Ovary (tissue), 9 donors: ENCODE results near the gene PDP2. TPM values are rescaled to one million over a fixed set of nuclear protein-coding genes. Genes with fewer than 3 reads are reported as not detected.
A peak's percentile ranks its signal among the peaks of the same experiment; 100 is the strongest.

Experiments used
- DNase-seq, 5 donors: peaks; one replicate each; pipeline ENCODE4 v3.0.0-alpha.2; 2019 to 2020
- H3K27ac ChIP-seq, 2 donors: fragments of 200-600 bp; one replicate each; pipeline versions ENCODE4 v1.5.1 to v1.8.0; 2019 to 2022
- H3K27me3 ChIP-seq: fragments of 200-600 bp; one replicate; pipeline ENCODE4 v1.8.0; 2022
- H3K36me3 ChIP-seq: fragments of 200-600 bp; sonication (generic); one replicate; pipeline ENCODE4 v1.5.1; 2019
- H3K4me1 ChIP-seq: one replicate; pipeline ENCODE4 v1.8.1; 2013; ENCODE audit warnings: mild to moderate bottlenecking, moderate library complexity; ENCODE audit not compliant: insufficient read depth
- H3K4me3 ChIP-seq: fragments of 200-600 bp; sonication (generic); one replicate; pipeline ENCODE4 v1.5.1; 2017
- H3K9me3 ChIP-seq, 2 donors: fragments of 200-600 bp in 1 of 2; sonication (generic) in 1 of 2; one replicate each; pipeline versions ENCODE4 v1.5.1 to v1.8.1; 2013 to 2019; ENCODE audit warnings: mild to moderate bottlenecking in 1 of 2, moderate library complexity in 1 of 2
- CTCF ChIP-seq, 3 donors: fragments of 450-650 bp in 2 of 3; fragments of 200-600 bp in 1 of 3; IDR thresholded peaks; one replicate each; pipeline versions ENCODE4 v1.5.1 to v1.8.0; 2016 to 2022; ENCODE audit warnings: antibody characterized with exemption in 3 of 3, mild to moderate bottlenecking in 1 of 3
- EP300 ChIP-seq: sonication (generic); formaldehyde crosslinking; IDR thresholded peaks from one replicate; pipeline ENCODE4 v1.6.1; 2017; ENCODE audit warnings: antibody characterized with exemption
- POLR2A ChIP-seq: fragments of 450-650 bp; IDR thresholded peaks from one replicate; pipeline ENCODE4 v1.6.1; 2017; ENCODE audit warnings: antibody characterized with exemption, mild to moderate bottlenecking, moderate library complexity
- WGBS, 3 donors: extraction: QIAGEN DNeasy Blood & Tissue Kit in 1 of 3; methylation state at CpG; one replicate each; pipeline versions ENCODE4 v1.1.5 to v1.1.7; 2013 to 2017; 5-methylcytosine and 5-hydroxymethylcytosine counted together
- intact Hi-C, 4 donors: fragments of 100-400 bp; cut with DNase I; formaldehyde crosslinking; loops; one replicate each; pipeline versions ENCODE4 v1.11.0 to v1.15.1; 2022 to 2023
- polyA plus RNA-seq, 2 donors: library from polyadenylated mRNA; stranded (reverse); fragments of 200-250 nt in 1 of 2; fragments of 350-450 nt in 1 of 2; fragmentation: Illumina TruSeq in 1 of 2; extraction: RNeasy Lipid Tissue Mini Kit (QIAGEN cat#74804) in 1 of 2; gene quantifications; one replicate each; pipeline ENCODE4 v1.2.3, GENCODE V29; 2013 to 2014
- total RNA-seq, 7 donors: library from RNA; depleted of rRNA in 2 of 7; stranded (reverse); fragments of >200 nt in 2 of 7; fragmentation: NEBNext Ultra II Directional in 3 of 7; extraction: Animal tissue kit (Norgen Biotek cat#: 25700) in 3 of 7; gene quantifications; one replicate each; pipeline versions ENCODE4 v1.1.0 to v1.2.4, GENCODE V29; 2016 to 2023
- donor health status: DM: no; HTN: no; CAD: no; lungs with moderate emphysema.
- donor health status: DM: no; HTN: no; CAD: no.
- donor health status: Bipolar disorder and iron deficiency.
- donor health status: DM: yes; HTN: yes; CAD: no.
- donor health status: DM: no; HTN: no; CAD: no.
- donor health status: DM: yes; HTN: yes; CAD: no.

Gene PDP2
- total and polyA plus RNA-seq, 9 donors, result 3.9 to 27.9 (median 18.5) TPM

- WGBS, 3 donors, result 18 to 34% (median 23%) methylated on average over 10 to 16 of the region's 16 CpGs
- H3K4me1 ChIP-seq, result peaks cover 34% of the 10 kb centered on the region
- H3K27me3 ChIP-seq, result no peaks in the 10 kb centered on the region
- TF ChIP-seq POLR2A (no peak), EP300 (no peak), CTCF (IDR thresholded peaks at IDR 0.05) (no peak)
- intact Hi-C loops, result no loop called here
- peak in 3 of 5 donors; percentile 60 to 73 (median 68) for DNase-seq
- no peak overlapping the region for H3K4me3 ChIP-seq
- peak overlapping the region in 1 of 2 donors; percentile 57 for H3K27ac ChIP-seq
- H3K36me3 ChIP-seq, result no peaks in the 10 kb centered on the region
- no peaks in the 10 kb centered on the region for H3K9me3 ChIP-seq
These were observed 24.7 kb downstream of the PDP2 start for GRCh38 chr16:66904846-66905632.

DNA sequence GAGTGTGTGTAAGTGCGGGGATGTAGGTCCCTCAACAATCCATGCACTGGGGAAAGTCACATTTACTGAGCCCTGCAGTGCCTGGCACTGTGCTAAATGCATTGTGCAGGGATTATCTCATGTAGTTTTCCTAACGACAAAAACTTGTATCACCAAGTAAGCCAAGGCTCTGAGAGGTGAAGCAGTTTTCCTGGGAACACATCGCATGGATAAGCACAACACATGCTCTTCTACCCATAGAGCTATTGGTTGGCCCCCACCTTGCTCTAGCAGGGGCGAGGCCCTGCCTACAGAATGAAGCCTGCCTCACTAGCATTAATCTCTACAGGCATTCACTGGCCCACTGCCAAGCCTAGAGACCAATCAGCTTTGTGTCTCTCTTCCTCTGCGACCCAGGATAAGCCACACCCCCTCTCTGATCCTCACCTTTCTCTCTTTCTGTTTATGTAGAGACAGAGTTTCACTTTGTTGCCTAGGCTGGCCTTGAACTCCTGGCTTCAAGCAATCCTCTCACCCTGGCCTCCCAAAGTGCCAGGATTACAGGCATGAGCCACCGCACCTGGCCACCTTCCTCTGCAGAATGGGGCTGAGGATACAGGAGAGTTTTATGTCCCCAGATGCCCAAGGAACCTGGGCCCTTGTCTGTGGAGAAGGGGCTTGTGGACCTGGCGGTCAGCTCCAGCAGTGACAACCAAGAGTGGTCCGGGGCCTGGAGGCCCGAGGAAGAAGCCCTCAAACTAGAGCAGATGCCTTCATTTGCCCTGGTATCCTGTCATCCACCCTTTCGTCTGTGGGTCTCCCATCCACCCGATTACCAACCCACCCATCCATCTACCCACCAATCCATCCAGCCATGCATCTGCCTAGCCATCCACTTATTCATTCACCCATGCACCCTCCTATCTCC is 25.6 kb downstream of the PDP2 start:
- Histone ChIP-seq H3K4me3 (no peak overlapping the region), H3K36me3 (no peaks in the 10 kb centered on the region), H3K27me3 (no peaks in the 10 kb centered on the region), H3K4me1 (peaks cover 27% of the 10 kb centered on the region), H3K27ac (peak overlapping the region in 1 of 2 donors; percentile 16), H3K9me3 (no peaks in the 10 kb centered on the region)
- DNase-seq, result peak in 3 of 5 donors; percentile 68 to 77 (median 68)
- 62 to 67% (median 64%) methylated on average over 11 of the region's 11 CpGs for WGBS, 3 donors
- TF ChIP-seq EP300 (no peak), CTCF (IDR thresholded peaks at IDR 0.05) (no peak), POLR2A (no peak)
- intact Hi-C loops, result no loop called here

GRCh38 chr16:66906916-66907836 is 26.9 kb downstream of the PDP2 start:
- Histone ChIP-seq H3K4me3 (no peak overlapping the region), H3K9me3 (no peaks in the 10 kb centered on the region), H3K36me3 (no peaks in the 10 kb centered on the region), H3K27me3 (no peaks in the 10 kb centered on the region), H3K4me1 (peaks cover 20% of the 10 kb centered on the region), H3K27ac (no peak overlapping the region)
- WGBS, 3 donors, result 66 to 78% (median 78%) methylated on average over 7 of the region's 7 CpGs
- intact Hi-C loops, result no loop called here
- DNase-seq, result no peak
- TF ChIP-seq EP300 (no peak), POLR2A (no peak), CTCF (IDR thresholded peaks at IDR 0.05) (no peak)

DNA sequence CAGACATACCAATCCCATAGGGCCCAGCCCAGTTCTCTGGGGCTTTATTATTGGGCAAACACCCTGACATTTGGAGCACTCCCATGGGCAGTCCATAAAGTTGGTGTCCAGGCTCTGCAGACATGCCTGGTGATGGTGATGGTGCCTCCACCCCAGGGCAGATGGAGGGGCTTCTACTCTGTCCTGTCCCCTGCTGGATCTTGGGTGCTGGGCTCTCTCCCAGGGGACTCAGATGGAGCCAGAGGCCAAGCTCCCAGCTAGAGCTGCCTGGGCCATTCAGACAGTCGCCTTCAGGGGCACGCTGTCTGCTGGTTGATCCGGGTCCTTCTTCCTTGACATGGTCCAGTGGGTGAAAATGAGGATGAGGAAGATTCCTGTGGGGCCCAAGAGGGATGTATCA is 27.8 kb downstream of the PDP2 start:
- peaks cover 20% of the 10 kb centered on the region for H3K4me1 ChIP-seq
- no peak overlapping the region for H3K4me3 ChIP-seq
- H3K36me3 ChIP-seq, result no peaks in the 10 kb centered on the region
- TF ChIP-seq POLR2A (no peak), CTCF (IDR thresholded peaks at IDR 0.05) (no peak), EP300 (no peak)
- H3K27ac ChIP-seq, result no peak overlapping the region
- H3K27me3 ChIP-seq, result no peaks in the 10 kb centered on the region
- intact Hi-C loops, result no loop called here
- H3K9me3 ChIP-seq, result no peaks in the 10 kb centered on the region
- WGBS, 3 donors, result 89 to 95% (median 93%) methylated on average over 3 of the region's 3 CpGs
- DNase-seq, result no peak
